Activated naive CD8-positive, alpha-beta T cell treated with anti-CD3 and anti-CD28 coated beads, Interleukin-2, amount 50 U/mL, for 24 hours (primary cell): Measurements from ENCODE around the gene CEMIP.
A peak's percentile ranks its signal among the peaks of the same experiment; 100 is the strongest.

Source experiments
- ATAC-seq: fragments of 150-1000 bp; cut with Tn5 transposase; one replicate; pipeline ENCODE4 v1.10.0; 2021
- DNase-seq: peaks from one replicate; pipeline ENCODE4 v3.0.0; 2021
- H3K27ac Mint-ChIP-seq: one replicate; pipeline ENCODE4 v1.8.0; 2021; ENCODE audit warnings: mild to moderate bottlenecking, mixed read lengths
- H3K27me3 Mint-ChIP-seq: one replicate; pipeline ENCODE4 v1.8.0; 2021; ENCODE audit warnings: mixed read lengths
- H3K36me3 Mint-ChIP-seq: one replicate; pipeline ENCODE4 v1.8.0; 2021; ENCODE audit warnings: low read depth, mixed read lengths
- H3K4me1 Mint-ChIP-seq: one replicate; pipeline ENCODE4 v1.8.0; 2021; ENCODE audit warnings: mixed read lengths
- H3K4me3 Mint-ChIP-seq: one replicate; pipeline ENCODE4 v1.8.0; 2021; ENCODE audit warnings: mild to moderate bottlenecking, moderate library complexity, mixed read lengths
- H3K9me3 Mint-ChIP-seq: one replicate; pipeline ENCODE4 v1.8.0; 2021; ENCODE audit warnings: mixed read lengths

Gene CEMIP

DNA sequence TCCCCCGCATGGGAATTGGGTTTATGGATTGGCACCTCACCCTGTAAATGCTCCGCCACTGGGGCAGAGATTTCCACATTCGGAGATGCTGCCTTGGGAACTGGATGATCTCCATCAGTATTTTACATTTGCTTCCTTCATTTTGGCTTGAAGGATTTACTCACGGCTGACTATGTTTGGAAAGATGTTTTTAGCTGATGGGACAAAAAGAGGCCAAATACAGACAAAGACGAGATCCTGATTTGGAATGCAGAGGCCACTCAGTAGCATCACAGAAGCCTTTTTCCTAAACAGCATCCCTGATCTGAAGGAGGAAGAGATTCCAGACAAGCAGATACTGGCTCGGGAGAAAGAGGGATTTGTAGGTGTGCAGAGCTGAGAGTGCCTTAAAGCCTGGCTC, 133.5 kb downstream of the CEMIP start:
- no peak overlapping the region for H3K4me3 Mint-ChIP-seq
- no peak overlapping the region for H3K27ac Mint-ChIP-seq
- DNase-seq: no peak
- no peaks in the 10 kb centered on the region for H3K9me3 Mint-ChIP-seq
- no peaks in the 10 kb centered on the region for H3K4me1 Mint-ChIP-seq
- peaks cover 3% of the 10 kb centered on the region for H3K36me3 Mint-ChIP-seq
- ATAC-seq: no peak
- no peaks in the 10 kb centered on the region for H3K27me3 Mint-ChIP-seq

DNA sequence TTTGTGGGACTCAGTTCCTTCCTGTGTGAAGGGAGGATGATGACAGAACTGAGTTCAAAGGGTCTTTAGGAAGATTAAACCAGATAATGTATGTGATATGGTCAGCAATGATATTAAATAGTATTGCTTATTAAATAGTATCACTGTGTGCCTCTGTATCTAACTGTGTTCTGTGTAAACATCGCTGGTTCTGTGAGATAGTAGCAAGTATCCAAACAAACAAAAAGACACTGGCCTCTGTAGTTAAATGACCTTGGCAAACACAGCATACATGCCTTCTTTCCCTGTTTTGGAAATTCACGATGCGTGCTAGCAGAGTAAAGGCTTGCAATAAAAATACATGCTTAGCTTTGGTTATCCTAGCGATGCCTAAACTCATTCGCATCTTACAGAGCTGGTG, 134.4 kb downstream of the CEMIP start:
- Mint-ChIP-seq H3K4me3 (no peak overlapping the region), H3K4me1 (peaks cover 3% of the 10 kb centered on the region), H3K27ac (no peak overlapping the region), H3K36me3 (peaks cover 3% of the 10 kb centered on the region), H3K9me3 (no peaks in the 10 kb centered on the region), H3K27me3 (no peaks in the 10 kb centered on the region)
- no peak for ATAC-seq
- no peak for DNase-seq

- no peaks in the 10 kb centered on the region for H3K27me3 Mint-ChIP-seq
- no peaks in the 10 kb centered on the region for H3K36me3 Mint-ChIP-seq
- ATAC-seq (no peak), DNase-seq (no peak)
- no peaks in the 10 kb centered on the region for H3K9me3 Mint-ChIP-seq
- peaks cover 14% of the 10 kb centered on the region for H3K4me1 Mint-ChIP-seq
- no peak overlapping the region for H3K27ac Mint-ChIP-seq
- no peak overlapping the region for H3K4me3 Mint-ChIP-seq
These were observed 136.3 kb downstream of the CEMIP start for GRCh38 chr15:80915472-80915871.

DNA sequence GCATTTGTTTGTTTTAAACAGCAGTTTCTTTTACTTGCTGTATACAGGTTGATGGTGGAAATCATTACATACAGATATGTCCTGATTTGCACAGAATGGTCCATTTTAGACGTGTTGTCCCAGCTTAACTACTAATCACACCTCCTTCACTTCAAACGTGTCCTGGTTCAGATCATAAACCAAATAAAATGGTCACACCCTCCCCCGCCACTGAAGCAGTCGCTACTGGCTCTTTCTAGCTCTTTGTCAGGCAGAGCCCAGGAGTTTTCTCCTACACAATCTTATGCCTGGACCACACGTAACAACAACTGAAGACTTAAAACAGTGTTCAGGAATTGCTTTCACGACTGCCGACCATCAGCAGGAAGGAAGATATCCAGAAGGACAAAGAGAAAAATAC, 136.9 kb downstream of the CEMIP start:
- DNase-seq: no peak
- H3K27ac Mint-ChIP-seq: no peak overlapping the region
- no peak overlapping the region for H3K4me3 Mint-ChIP-seq
- H3K4me1 Mint-ChIP-seq: peaks cover 20% of the 10 kb centered on the region
- H3K9me3 Mint-ChIP-seq: no peaks in the 10 kb centered on the region
- no peaks in the 10 kb centered on the region for H3K36me3 Mint-ChIP-seq
- no peak for ATAC-seq
- no peaks in the 10 kb centered on the region for H3K27me3 Mint-ChIP-seq

DNA sequence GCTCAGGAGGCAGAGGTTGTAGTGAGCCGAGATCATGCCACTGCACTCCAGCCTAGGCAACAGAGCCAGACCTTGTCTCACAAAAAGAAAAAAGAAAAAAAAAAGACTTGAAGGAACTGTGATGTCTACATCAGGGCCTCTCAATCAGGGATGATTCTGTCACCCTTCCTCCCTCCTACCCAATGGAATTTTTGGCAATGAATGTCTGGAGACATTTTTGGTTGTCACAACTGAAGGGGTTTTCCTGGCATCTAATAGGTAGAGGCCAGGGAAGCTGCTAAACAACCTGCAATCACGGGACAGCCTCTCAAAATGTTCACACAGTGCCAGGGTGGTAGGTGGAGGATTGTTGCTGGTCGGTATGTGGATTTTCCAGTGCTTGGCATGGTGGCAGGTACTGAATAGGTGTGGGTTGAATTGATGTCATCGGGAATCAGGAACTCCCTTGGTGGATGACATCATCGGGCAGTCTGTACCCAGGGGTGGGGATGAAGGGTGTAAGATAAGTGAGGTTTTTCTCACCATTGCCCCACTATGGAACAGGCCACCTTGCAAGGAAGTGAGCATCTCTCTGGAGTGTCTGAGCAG, 139.1 kb downstream of the CEMIP start:
- no peak for ATAC-seq
- H3K36me3 Mint-ChIP-seq: no peaks in the 10 kb centered on the region
- H3K27ac Mint-ChIP-seq: no peak overlapping the region

DNA sequence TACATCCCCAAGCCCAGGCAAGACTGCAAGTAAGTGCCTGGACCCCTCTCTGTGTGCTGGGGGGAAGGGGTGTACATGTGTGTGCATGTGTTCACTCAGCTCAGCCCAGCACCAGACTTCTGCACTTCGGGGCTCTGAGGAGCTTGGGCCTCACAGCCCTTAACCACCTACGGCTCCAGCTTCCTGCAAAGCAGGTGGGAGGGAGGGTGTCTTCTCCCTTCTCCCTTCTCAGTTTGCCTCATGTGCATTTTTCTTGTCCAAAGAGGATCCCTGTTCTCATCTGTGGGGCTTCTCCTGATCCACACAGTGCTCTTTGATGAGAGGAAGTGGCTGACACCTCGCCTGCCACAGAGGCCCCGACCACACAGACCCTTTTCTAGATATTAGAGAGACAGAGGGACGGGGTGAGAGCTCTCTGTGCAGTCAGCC, 141.1 kb downstream of the CEMIP start:
- peaks cover 24% of the 10 kb centered on the region for H3K4me1 Mint-ChIP-seq

More for the DNA sequence above, 139.1 kb downstream of the CEMIP start:
- H3K4me1 Mint-ChIP-seq: peaks cover 24% of the 10 kb centered on the region
- no peaks in the 10 kb centered on the region for H3K9me3 Mint-ChIP-seq
- H3K27me3 Mint-ChIP-seq: no peaks in the 10 kb centered on the region
- no peak for DNase-seq
- H3K4me3 Mint-ChIP-seq: no peak overlapping the region

GRCh38 chr15:80921736-80922410, 142.7 kb downstream of the CEMIP start:
- H3K36me3 Mint-ChIP-seq: no peaks in the 10 kb centered on the region
- H3K27me3 Mint-ChIP-seq: no peaks in the 10 kb centered on the region
- H3K9me3 Mint-ChIP-seq: no peaks in the 10 kb centered on the region
- ATAC-seq: no peak
- H3K4me1 Mint-ChIP-seq: peaks cover 24% of the 10 kb centered on the region
- no peak overlapping the region for H3K27ac Mint-ChIP-seq
- no peak for DNase-seq
- no peak overlapping the region for H3K4me3 Mint-ChIP-seq

More for the DNA sequence above, 141.1 kb downstream of the CEMIP start:
- Mint-ChIP-seq H3K36me3 (no peaks in the 10 kb centered on the region), H3K4me3 (no peak overlapping the region), H3K27ac (no peak overlapping the region), H3K9me3 (no peaks in the 10 kb centered on the region), H3K27me3 (no peaks in the 10 kb centered on the region)
- DNase-seq (peak; percentile 29), ATAC-seq (peak; percentile 92)

GRCh38 chr15:80923668-80924067, 144.5 kb downstream of the CEMIP start:
- no peaks in the 10 kb centered on the region for H3K27me3 Mint-ChIP-seq
- no peaks in the 10 kb centered on the region for H3K36me3 Mint-ChIP-seq
- DNase-seq (no peak), ATAC-seq (no peak)
- H3K4me3 Mint-ChIP-seq: no peak overlapping the region
- H3K4me1 Mint-ChIP-seq: peaks cover 20% of the 10 kb centered on the region
- H3K9me3 Mint-ChIP-seq: no peaks in the 10 kb centered on the region
- H3K27ac Mint-ChIP-seq: no peak overlapping the region

DNA sequence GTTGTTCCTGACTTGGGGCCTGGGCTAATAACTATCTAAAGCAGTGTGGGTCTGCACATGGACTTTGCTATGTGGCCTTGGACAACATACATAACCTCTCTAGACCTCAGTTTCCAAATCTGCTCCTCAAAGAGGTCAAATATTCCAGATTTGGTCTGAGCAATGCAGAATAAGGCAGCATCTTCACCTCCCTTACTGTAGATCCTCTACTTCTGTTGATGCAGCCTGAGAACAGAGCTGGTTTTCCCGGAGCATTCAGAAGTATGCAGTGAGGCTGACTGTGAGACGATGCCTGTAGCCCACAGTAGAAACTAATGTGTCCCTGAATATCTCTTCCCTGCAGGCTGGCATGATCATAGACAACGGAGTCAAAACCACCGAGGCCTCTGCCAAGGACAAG, 145.1 kb downstream of the CEMIP start:
- ATAC-seq (no peak), DNase-seq (no peak)
- Mint-ChIP-seq H3K36me3 (no peaks in the 10 kb centered on the region), H3K27ac (no peak overlapping the region), H3K27me3 (no peaks in the 10 kb centered on the region), H3K4me1 (peaks cover 19% of the 10 kb centered on the region), H3K9me3 (no peaks in the 10 kb centered on the region), H3K4me3 (no peak overlapping the region)

DNA sequence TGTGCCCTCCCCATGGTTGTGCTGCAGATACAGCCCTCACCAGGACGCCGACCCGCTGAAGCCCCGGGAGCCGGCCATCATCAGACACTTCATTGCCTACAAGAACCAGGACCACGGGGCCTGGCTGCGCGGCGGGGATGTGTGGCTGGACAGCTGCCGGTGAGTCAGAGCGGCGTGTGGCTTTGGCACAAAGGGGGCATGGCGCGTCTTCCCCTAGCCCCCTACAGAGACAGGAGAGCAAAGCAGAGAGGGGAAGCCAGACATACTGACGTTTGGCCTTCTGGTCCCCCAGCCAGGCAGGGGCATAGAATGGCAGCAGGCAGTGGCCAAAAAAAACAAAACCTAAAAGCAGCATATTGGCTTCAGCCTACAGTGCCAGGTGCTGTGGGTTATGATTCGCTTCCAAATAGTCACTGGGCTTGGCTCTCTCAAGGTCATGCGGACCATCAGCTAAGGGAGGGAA, 146.5 kb downstream of the CEMIP start:
- no peaks in the 10 kb centered on the region for H3K36me3 Mint-ChIP-seq
- H3K4me3 Mint-ChIP-seq: no peak overlapping the region
- no peaks in the 10 kb centered on the region for H3K9me3 Mint-ChIP-seq
- peaks cover 9% of the 10 kb centered on the region for H3K4me1 Mint-ChIP-seq
- H3K27me3 Mint-ChIP-seq: no peaks in the 10 kb centered on the region
- no peak for ATAC-seq
- no peak overlapping the region for H3K27ac Mint-ChIP-seq
- DNase-seq: no peak

GRCh38 chr15:80926126-80926525, 147.0 kb downstream of the CEMIP start:
- DNase-seq (no peak), ATAC-seq (no peak)
- H3K36me3 Mint-ChIP-seq: no peaks in the 10 kb centered on the region
- H3K9me3 Mint-ChIP-seq: no peaks in the 10 kb centered on the region
- no peaks in the 10 kb centered on the region for H3K27me3 Mint-ChIP-seq
- no peak overlapping the region for H3K27ac Mint-ChIP-seq
- peaks cover 4% of the 10 kb centered on the region for H3K4me1 Mint-ChIP-seq
- H3K4me3 Mint-ChIP-seq: no peak overlapping the region

DNA sequence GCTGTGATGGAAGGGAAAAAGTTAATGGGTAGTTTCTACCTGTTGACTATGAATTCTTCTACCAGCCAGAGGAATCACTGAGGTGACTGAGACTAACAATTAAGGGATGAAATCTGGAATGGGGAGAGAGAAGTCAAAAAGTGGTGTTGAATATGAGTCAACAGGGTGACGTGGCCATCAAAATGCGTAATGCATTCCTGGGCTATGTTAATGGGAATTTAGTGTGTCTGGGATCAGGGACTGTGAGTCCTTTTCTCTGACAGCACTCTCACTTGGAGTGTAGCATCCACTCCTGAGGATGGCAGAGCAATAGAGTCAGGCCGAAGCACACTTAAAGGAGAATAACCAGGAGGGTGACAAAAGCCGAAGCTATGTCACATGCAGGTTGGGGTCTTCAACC, 150.1 kb downstream of the CEMIP start:
- H3K4me3 Mint-ChIP-seq: no peak overlapping the region
- H3K4me1 Mint-ChIP-seq: no peaks in the 10 kb centered on the region
- ATAC-seq: no peak
- H3K27me3 Mint-ChIP-seq: no peaks in the 10 kb centered on the region
- no peaks in the 10 kb centered on the region for H3K36me3 Mint-ChIP-seq
- no peak overlapping the region for H3K27ac Mint-ChIP-seq
- DNase-seq: no peak
- H3K9me3 Mint-ChIP-seq: no peaks in the 10 kb centered on the region

DNA sequence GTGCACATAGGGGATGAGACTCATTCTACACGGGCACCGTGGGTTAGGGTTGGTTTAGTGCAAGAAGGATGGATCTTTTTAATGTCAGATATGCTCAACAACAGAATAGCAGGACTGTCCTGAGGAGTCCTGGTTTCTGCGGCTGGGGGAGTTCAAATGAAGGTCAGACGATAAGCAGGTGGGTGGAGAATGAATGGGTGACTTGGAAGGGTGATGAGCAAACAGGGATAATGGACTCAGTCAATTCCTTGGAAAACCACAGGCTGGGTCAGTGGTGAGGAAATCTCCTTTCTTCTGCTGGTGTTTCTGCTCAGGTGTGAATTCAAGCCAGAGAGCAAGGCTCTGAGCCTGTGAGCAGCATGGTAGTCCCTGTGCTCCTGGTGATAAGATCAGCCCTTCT, 150.5 kb downstream of the CEMIP start:
- H3K27ac Mint-ChIP-seq: no peak overlapping the region

DNA sequence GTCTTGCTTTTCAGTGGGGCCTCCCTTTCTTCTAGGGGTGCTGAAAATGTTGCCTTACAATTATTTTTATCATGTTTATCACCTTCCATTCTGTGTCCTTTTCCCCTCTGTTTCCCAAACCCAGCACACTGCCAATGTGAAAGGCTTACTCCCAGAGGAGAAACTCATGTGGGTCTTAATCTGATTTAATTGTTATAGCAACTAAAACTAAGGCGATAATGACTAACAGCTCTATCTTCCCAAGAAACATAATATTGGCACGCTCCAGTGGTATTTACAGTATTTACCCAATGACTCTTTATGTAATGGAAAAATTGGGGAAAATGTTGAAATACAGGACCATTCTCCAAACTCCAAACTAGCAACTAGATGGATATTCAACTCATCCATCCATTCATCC, 152.0 kb downstream of the CEMIP start:
- ATAC-seq: no peak
- H3K4me1 Mint-ChIP-seq: peaks cover 3% of the 10 kb centered on the region
- H3K27ac Mint-ChIP-seq: no peak overlapping the region
- H3K4me3 Mint-ChIP-seq: no peak overlapping the region
- H3K27me3 Mint-ChIP-seq: no peaks in the 10 kb centered on the region
- no peaks in the 10 kb centered on the region for H3K36me3 Mint-ChIP-seq
- H3K9me3 Mint-ChIP-seq: no peaks in the 10 kb centered on the region
- DNase-seq: no peak

More for the DNA sequence above, 150.5 kb downstream of the CEMIP start:
- Mint-ChIP-seq H3K4me3 (no peak overlapping the region), H3K36me3 (no peaks in the 10 kb centered on the region), H3K4me1 (peaks cover under 1% of the 10 kb centered on the region), H3K9me3 (no peaks in the 10 kb centered on the region), H3K27me3 (no peaks in the 10 kb centered on the region)
- DNase-seq (no peak), ATAC-seq (no peak)

- ATAC-seq: no peak
- Mint-ChIP-seq H3K4me3 (no peak overlapping the region), H3K27me3 (no peaks in the 10 kb centered on the region), H3K4me1 (peaks cover 3% of the 10 kb centered on the region), H3K36me3 (no peaks in the 10 kb centered on the region), H3K27ac (no peak overlapping the region), H3K9me3 (no peaks in the 10 kb centered on the region)
- DNase-seq: no peak
These were observed 152.7 kb downstream of the CEMIP start for GRCh38 chr15:80931721-80932512.
